GM12892 (cell line): Measurements from ENCODE around the gene DYRK1A.
A peak's percentile ranks its signal among the peaks of the same experiment; 100 is the strongest.

Experiments used
- DNase-seq: peaks from one replicate; pipeline ENCODE4 v3.0.0; 2011; ENCODE audit not compliant: insufficient read length
- FAIRE-seq: peaks from 2 replicates; lab custom pipeline; 2011; peaks lifted over from hg19 to GRCh38; lab: Jason Lieb, UNC
- POLR2A ChIP-seq: IDR thresholded peaks from 2 replicates; pipeline ENCODE4 v1.6.1; 2011; ENCODE audit warnings: low read depth, low read length, control low read depth
- POLR2AphosphoS5 ChIP-seq: IDR thresholded peaks from 2 replicates; pipeline ENCODE4 v1.6.1; 2011; ENCODE audit warnings: low read depth, low read length, control low read depth
- TAF1 ChIP-seq: IDR thresholded peaks from 2 replicates; pipeline ENCODE4 v1.6.1; 2011; ENCODE audit warnings: low read depth, mild to moderate bottlenecking, control low read depth, low read length, borderline replicate concordance

The DYRK1A gene

GRCh38 chr21:37414292-37415253 is 48.0 kb downstream of the DYRK1A start:
- peak; percentile 89 for FAIRE-seq
- DNase-seq: no peak
- TF ChIP-seq POLR2AphosphoS5: no peak
- no peak for TF ChIP-seq POLR2A
- TF ChIP-seq TAF1: no peak

GRCh38 chr21:37415939-37416338 is 49.4 kb downstream of the DYRK1A start:
- TF ChIP-seq POLR2AphosphoS5 (no peak), POLR2A (no peak), TAF1 (no peak)
- no peak for DNase-seq

GRCh38 chr21:37416914-37417313 is 50.3 kb downstream of the DYRK1A start:
- FAIRE-seq (no peak), DNase-seq (no peak)
- TF ChIP-seq TAF1 (no peak), POLR2AphosphoS5 (no peak), POLR2A (no peak)

More at GRCh38 chr21:37415939-37416338, 49.4 kb downstream of the DYRK1A start:
- no peak for FAIRE-seq

GRCh38 chr21:37419228-37419906 is 52.8 kb downstream of the DYRK1A start:
- no peak for TF ChIP-seq POLR2AphosphoS5
- TF ChIP-seq TAF1: no peak
- no peak for TF ChIP-seq POLR2A
- FAIRE-seq: no peak

GRCh38 chr21:37421306-37421705 is 54.7 kb downstream of the DYRK1A start:
- DNase-seq: no peak
- TF ChIP-seq TAF1 (no peak), POLR2A (no peak), POLR2AphosphoS5 (no peak)
- no peak for FAIRE-seq

More at GRCh38 chr21:37419228-37419906, 52.8 kb downstream of the DYRK1A start:
- DNase-seq: no peak

DNA sequence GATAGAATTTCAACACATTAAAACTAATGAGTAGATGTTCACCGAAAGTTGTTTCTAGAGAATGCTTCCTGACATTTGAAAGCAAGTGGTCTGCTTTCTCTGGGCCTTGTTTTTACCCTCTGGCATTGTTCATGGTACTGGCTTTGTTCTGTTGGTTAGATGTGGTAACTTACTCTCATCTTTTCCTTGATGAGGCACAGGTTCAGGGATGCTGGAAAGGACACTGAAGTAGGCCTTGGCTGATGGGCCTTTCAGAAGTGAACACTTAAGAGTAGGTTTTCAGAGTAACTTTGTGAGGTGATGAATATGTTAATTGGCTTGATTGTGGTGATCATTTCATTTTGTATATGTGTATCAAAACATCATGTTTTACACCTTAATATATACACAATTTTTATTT is 55.8 kb downstream of the DYRK1A start:
- no peak for DNase-seq
- FAIRE-seq: no peak
- TF ChIP-seq POLR2AphosphoS5 (no peak), TAF1 (no peak), POLR2A (no peak)

DNA sequence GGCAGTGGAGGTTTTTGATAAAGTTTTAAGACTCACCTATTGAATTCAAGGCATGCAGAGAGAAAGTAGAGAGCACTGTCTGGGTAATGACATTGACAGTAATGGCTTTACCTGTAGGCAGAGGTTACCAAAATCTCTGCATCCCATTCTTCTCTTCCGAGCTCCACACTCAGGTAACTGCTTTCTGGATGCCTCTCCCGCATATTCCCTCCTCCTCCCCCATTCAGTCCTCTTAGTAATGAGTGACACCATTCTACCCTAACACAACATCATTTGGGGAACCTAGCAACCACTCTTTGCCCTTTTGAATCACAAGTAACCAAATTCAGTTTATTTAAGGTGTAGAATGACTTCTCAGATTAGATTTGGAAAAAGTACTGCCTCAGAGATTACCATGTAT is 56.5 kb downstream of the DYRK1A start:
- DNase-seq: no peak
- TF ChIP-seq TAF1 (no peak), POLR2AphosphoS5 (no peak), POLR2A (no peak)
- no peak for FAIRE-seq

GRCh38 chr21:37424396-37424795 is 57.8 kb downstream of the DYRK1A start:
- no peak for FAIRE-seq
- no peak for TF ChIP-seq TAF1
- no peak for TF ChIP-seq POLR2AphosphoS5
- TF ChIP-seq POLR2A: no peak
- DNase-seq: no peak

DNA sequence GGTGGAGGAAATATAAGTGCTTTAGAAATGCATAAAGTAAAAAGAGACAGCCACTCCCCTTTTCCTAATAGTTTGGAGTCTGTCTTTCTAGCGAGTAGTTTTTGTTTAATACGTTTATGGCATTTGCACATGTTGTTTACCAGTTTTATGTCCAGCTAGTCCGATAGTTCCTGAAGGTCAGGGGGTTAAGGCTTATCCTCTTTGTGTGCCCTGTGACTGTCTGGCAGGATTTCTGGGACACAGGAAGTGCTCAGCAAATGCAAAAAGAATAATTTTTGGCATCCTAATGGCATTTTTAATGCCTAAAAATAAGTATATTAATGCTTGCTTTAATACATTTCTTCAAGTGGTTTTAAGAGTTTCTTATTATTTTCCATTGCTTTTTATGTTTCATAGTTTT is 58.4 kb downstream of the DYRK1A start:
- FAIRE-seq: no peak
- DNase-seq: no peak
- TF ChIP-seq POLR2A (no peak), POLR2AphosphoS5 (no peak), TAF1 (no peak)

GRCh38 chr21:37425684-37426083 is 59.1 kb downstream of the DYRK1A start:
- TF ChIP-seq POLR2A (no peak), POLR2AphosphoS5 (no peak), TAF1 (no peak)
- peak; percentile 69 for FAIRE-seq
- no peak for DNase-seq

DNA sequence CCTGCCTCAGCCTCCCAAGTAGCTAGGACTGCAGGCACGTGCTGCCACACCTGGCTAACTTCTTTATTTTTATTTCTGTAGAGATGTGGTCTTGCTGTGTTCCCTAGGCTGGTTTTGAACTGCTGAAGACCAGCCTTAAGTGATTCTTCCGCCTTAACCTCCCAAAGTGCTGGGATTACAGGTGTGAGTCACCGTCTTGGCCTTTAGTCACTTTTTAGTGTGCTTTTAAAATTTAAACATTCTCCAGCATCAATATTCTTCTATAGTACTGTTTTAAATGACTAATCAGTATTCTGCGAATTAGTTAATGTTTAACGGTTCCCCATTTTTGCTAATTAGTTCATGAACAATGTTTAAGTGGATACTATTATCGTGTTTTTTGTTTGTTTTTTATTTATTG is 60.6 kb downstream of the DYRK1A start:
- DNase-seq (no peak), FAIRE-seq (no peak)
- TF ChIP-seq POLR2A (no peak), POLR2AphosphoS5 (no peak), TAF1 (no peak)
